ENCODE measurements around the gene SBDS. TPM values are rescaled to one million over a fixed set of nuclear protein-coding genes. Genes with fewer than 3 reads are reported as not detected.

Gene SBDS
- total and polyA plus RNA-seq, 4 donors: 67.5 to 108 (median 96.0) TPM

DNA sequence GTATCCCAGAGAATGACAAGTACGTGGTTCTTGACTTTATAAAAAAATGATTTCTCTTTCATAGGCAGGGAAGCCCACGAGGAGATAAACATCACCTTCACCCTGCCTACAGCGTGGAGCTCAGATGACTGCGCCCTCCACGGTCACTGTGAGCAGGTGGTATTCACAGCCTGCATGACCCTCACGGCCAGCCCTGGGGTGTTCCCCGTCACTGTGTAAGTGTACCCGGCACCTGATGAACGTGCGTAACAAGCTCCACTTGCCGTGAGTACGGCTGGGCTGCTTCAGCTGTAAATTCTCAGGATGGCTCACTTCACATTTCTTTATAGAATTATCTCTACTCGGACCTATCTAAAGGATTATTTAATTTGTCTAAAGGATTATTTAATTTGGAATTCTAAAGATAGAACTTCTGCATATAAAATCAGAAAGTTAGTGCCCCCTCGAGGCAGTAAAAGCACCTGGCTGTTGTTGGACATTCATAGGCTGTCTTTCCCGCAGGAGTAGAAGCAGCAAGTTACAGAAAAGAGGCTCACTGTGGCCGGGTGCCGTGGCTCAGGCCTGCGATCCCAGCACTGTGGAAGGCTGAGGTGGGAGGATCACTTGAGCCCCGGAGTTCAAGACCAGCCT lies 46.8 kb downstream of the SBDS start:
- no peak for ATAC-seq (ENCODE audit: insufficient read depth, low FRiP score)
- Histone ChIP-seq H3K9me3 (ENCODE audit: control insufficient read depth in 4 of 4, insufficient read depth in 3 of 4, low read length in 3 of 4) (no peaks in the 10 kb centered on the region), H3K27me3 (ENCODE audit: control insufficient read depth in 3 of 3, insufficient read depth in 3 of 3, low read length in 2 of 3) (no peaks in the 10 kb centered on the region), H3K4me1 (ENCODE audit: control insufficient read depth in 5 of 5, insufficient read depth in 5 of 5, low read length in 5 of 5) (no peaks in the 10 kb centered on the region), H3K36me3 (ENCODE audit: control insufficient read depth in 4 of 4, insufficient read depth in 4 of 4, low read length in 4 of 4) (peaks cover 30 to 56% (median 39%) of the 10 kb centered on the region in 4 donors), H3K27ac (ENCODE audit: low read depth in 1 of 2, low read length in 1 of 2) (no peak overlapping the region), H3K9ac (ENCODE audit: insufficient read depth in 1 of 2, low read length in 2 of 2) (no peak overlapping the region), H3K4me3 (no peak overlapping the region)
- WGBS, 2 donors: 95 to 96% methylated on average over 19 of the region's 19 CpGs
- TF ChIP-seq, protein P1, sequence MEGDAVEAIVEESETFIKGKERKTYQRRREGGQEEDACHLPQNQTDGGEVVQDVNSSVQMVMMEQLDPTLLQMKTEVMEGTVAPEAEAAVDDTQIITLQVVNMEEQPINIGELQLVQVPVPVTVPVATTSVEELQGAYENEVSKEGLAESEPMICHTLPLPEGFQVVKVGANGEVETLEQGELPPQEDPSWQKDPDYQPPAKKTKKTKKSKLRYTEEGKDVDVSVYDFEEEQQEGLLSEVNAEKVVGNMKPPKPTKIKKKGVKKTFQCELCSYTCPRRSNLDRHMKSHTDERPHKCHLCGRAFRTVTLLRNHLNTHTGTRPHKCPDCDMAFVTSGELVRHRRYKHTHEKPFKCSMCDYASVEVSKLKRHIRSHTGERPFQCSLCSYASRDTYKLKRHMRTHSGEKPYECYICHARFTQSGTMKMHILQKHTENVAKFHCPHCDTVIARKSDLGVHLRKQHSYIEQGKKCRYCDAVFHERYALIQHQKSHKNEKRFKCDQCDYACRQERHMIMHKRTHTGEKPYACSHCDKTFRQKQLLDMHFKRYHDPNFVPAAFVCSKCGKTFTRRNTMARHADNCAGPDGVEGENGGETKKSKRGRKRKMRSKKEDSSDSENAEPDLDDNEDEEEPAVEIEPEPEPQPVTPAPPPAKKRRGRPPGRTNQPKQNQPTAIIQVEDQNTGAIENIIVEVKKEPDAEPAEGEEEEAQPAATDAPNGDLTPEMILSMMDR (IDR thresholded peaks at IDR 0.05; ENCODE audit: control extremely low read depth, extremely low read depth): no peak
- no peak for DNase-seq

DNA sequence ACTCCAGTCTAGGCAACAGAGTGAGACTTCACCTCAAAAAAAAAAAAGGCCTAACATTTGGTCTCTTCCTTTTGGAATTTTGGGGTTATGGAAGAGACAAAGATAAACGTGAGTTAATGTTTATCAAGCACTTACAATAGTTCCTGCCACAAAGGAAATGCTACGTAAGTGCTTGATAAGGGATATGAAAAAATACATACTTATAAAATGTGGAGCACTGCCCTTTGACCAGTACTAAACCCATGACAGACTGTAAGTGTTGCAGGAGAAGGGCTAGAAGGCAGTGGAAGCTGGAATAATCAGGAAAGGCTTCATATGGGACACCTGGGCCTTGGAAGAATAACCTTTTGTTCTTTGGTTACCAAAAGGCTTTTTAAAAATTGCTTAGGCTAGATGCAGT lies 48.8 kb downstream of the SBDS start:
- Histone ChIP-seq H3K27ac (ENCODE audit: low read depth in 1 of 2, low read length in 1 of 2) (peak overlapping the region in 1 of 2 donors; percentile 17), H3K4me1 (ENCODE audit: control insufficient read depth in 5 of 5, insufficient read depth in 5 of 5, low read length in 5 of 5) (no peaks in the 10 kb centered on the region), H3K36me3 (ENCODE audit: control insufficient read depth in 4 of 4, insufficient read depth in 4 of 4, low read length in 4 of 4) (peaks cover 33 to 49% (median 45%) of the 10 kb centered on the region in 4 donors), H3K4me3 (no peak overlapping the region), H3K9ac (ENCODE audit: insufficient read depth in 1 of 2, low read length in 2 of 2) (no peak overlapping the region), H3K27me3 (ENCODE audit: control insufficient read depth in 3 of 3, insufficient read depth in 3 of 3, low read length in 2 of 3) (no peaks in the 10 kb centered on the region), H3K9me3 (ENCODE audit: control insufficient read depth in 4 of 4, insufficient read depth in 3 of 4, low read length in 3 of 4) (no peaks in the 10 kb centered on the region)
- DNase-seq (peak in 1 of 3 donors; percentile 20), ATAC-seq (ENCODE audit: insufficient read depth, low FRiP score) (no peak)
- 36 to 49% methylated on average over 2 of the region's 2 CpGs for WGBS, 2 donors
- TF ChIP-seq, protein P1 (IDR thresholded peaks at IDR 0.05; ENCODE audit: control extremely low read depth, extremely low read depth): no peak

- DNase-seq: no peak
- Histone ChIP-seq H3K9me3 (ENCODE audit: control insufficient read depth in 4 of 4, insufficient read depth in 3 of 4, low read length in 3 of 4) (no peaks in the 10 kb centered on the region), H3K4me1 (ENCODE audit: control insufficient read depth in 5 of 5, insufficient read depth in 5 of 5, low read length in 5 of 5) (no peaks in the 10 kb centered on the region), H3K27ac (ENCODE audit: low read depth in 1 of 2, low read length in 1 of 2) (no peak overlapping the region), H3K27me3 (ENCODE audit: control insufficient read depth in 3 of 3, insufficient read depth in 3 of 3, low read length in 2 of 3) (no peaks in the 10 kb centered on the region), H3K9ac (ENCODE audit: insufficient read depth in 1 of 2, low read length in 2 of 2) (no peak overlapping the region), H3K36me3 (ENCODE audit: control insufficient read depth in 4 of 4, insufficient read depth in 4 of 4, low read length in 4 of 4) (peaks cover 7 to 18% (median 11%) of the 10 kb centered on the region in 4 donors), H3K4me3 (no peak overlapping the region)
- 90 to 92% methylated on average over 4 of the region's 4 CpGs for WGBS, 2 donors
- no peak for ATAC-seq (ENCODE audit: insufficient read depth, low FRiP score)
- TF ChIP-seq, protein P1 (IDR thresholded peaks at IDR 0.05; ENCODE audit: control extremely low read depth, extremely low read depth): no peak
These were observed 56.1 kb downstream of the SBDS start for GRCh38 chr7:66939325-66939724.

DNA sequence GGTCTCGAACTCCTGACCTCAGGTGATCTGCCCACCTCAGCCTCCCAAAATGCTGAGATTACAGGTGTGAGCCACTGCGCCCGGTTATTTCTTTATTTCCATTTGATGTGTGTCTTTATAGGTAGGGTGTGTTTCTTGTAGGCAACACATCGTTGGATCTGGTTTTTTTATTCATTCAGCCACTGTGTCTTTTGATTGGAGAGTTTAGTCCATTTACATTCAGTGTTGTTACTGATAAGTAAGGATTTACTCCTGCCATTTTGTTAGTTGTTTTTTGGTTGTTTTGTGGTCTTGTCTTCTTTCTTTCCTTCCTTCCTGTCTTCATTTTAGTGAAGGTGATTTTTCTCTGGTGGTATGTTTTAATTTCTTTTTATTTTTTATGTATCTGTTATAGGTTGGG lies 57.4 kb downstream of the SBDS start:
- TF ChIP-seq, protein P1 (IDR thresholded peaks at IDR 0.05; ENCODE audit: control extremely low read depth, extremely low read depth): no peak
- H3K27ac ChIP-seq (ENCODE audit: low read depth in 1 of 2, low read length in 1 of 2): no peak overlapping the region
- 98% methylated on average over 4 of the region's 4 CpGs for WGBS, 2 donors
- ATAC-seq (ENCODE audit: insufficient read depth, low FRiP score) (no peak), DNase-seq (no peak)
- no peaks in the 10 kb centered on the region for H3K27me3 ChIP-seq (ENCODE audit: control insufficient read depth in 3 of 3, insufficient read depth in 3 of 3, low read length in 2 of 3)
- H3K9ac ChIP-seq (ENCODE audit: insufficient read depth in 1 of 2, low read length in 2 of 2): no peak overlapping the region
- H3K4me1 ChIP-seq (ENCODE audit: control insufficient read depth in 5 of 5, insufficient read depth in 5 of 5, low read length in 5 of 5): no peaks in the 10 kb centered on the region
- peaks cover 1 to 12% (median 6%) of the 10 kb centered on the region in 4 donors for H3K36me3 ChIP-seq (ENCODE audit: control insufficient read depth in 4 of 4, insufficient read depth in 4 of 4, low read length in 4 of 4)
- no peak overlapping the region for H3K4me3 ChIP-seq
- H3K9me3 ChIP-seq (ENCODE audit: control insufficient read depth in 4 of 4, insufficient read depth in 3 of 4, low read length in 3 of 4): no peaks in the 10 kb centered on the region

Measured in lung (tissue), 12 donors.